GM18858 (cell line): ENCODE data around the gene MAP4K1.
"Not testable (repeated sequence)": the region's sequence is repeated elsewhere in the genome, so short reads cannot be mapped to it uniquely, and the experiment has no call there.

Experiments
- ATAC-seq: cut with Tn5 transposase; IDR thresholded peaks from one replicate; pipeline ENCODE4 v1.9.1; 2021; ENCODE audit not compliant: unreplicated experiment

MAP4K1 gene

GRCh38 chr19:38653028-38653571, 35.3 kb upstream of the MAP4K1 start:
- ATAC-seq, result no peak

- ATAC-seq, result no peak
Measured at GRCh38 chr19:38650911-38651584, 33.3 kb upstream of the MAP4K1 start.

- no peak for ATAC-seq
Measured at GRCh38 chr19:38650172-38650775, 32.5 kb upstream of the MAP4K1 start.

GRCh38 chr19:38649305-38650171, 31.8 kb upstream of the MAP4K1 start:
- no peak for ATAC-seq

- no peak for ATAC-seq
Measured at GRCh38 chr19:38648769-38649304, 31.1 kb upstream of the MAP4K1 start.

- no peak for ATAC-seq
Measured at GRCh38 chr19:38647966-38648768, 30.4 kb upstream of the MAP4K1 start.

- ATAC-seq, result peak; percentile 68
Measured at GRCh38 chr19:38647368-38647965, 29.7 kb upstream of the MAP4K1 start, which contains the start of gene ACTN4. ACTN4 (plus strand) TSS chr19:38647649; CDS start chr19:38647746, 97 bp downstream.

GRCh38 chr19:38644719-38645118, 27.0 kb upstream of the MAP4K1 start:
- no peak for ATAC-seq

GRCh38 chr19:38642176-38642575, 24.4 kb upstream of the MAP4K1 start:
- ATAC-seq, result no peak

- ATAC-seq, result no peak
Measured at GRCh38 chr19:38640368-38640767, 22.6 kb upstream of the MAP4K1 start.

GRCh38 chr19:38639679-38640078, 21.9 kb upstream of the MAP4K1 start:
- ATAC-seq, result no peak

- no peak for ATAC-seq
Measured at GRCh38 chr19:38638461-38638860, 20.7 kb upstream of the MAP4K1 start.

- ATAC-seq, result no peak
Measured at GRCh38 chr19:38635483-38636399, 18.0 kb upstream of the MAP4K1 start.

GRCh38 chr19:38634757-38635482, 17.2 kb upstream of the MAP4K1 start:
- no peak for ATAC-seq

GRCh38 chr19:38632476-38633213, 14.9 kb upstream of the MAP4K1 start:
- no peak for ATAC-seq

GRCh38 chr19:38631811-38632475, 14.2 kb upstream of the MAP4K1 start:
- not testable (repeated sequence) for ATAC-seq

- not testable (repeated sequence) for ATAC-seq
Measured at GRCh38 chr19:38631301-38631700, 13.5 kb upstream of the MAP4K1 start.
